ENCODE results near the gene REXO5.
"Not testable (repeated sequence)": the region's sequence is repeated elsewhere in the genome, so short reads cannot be mapped to it uniquely, and the experiment has no call there.

The REXO5 gene

DNA sequence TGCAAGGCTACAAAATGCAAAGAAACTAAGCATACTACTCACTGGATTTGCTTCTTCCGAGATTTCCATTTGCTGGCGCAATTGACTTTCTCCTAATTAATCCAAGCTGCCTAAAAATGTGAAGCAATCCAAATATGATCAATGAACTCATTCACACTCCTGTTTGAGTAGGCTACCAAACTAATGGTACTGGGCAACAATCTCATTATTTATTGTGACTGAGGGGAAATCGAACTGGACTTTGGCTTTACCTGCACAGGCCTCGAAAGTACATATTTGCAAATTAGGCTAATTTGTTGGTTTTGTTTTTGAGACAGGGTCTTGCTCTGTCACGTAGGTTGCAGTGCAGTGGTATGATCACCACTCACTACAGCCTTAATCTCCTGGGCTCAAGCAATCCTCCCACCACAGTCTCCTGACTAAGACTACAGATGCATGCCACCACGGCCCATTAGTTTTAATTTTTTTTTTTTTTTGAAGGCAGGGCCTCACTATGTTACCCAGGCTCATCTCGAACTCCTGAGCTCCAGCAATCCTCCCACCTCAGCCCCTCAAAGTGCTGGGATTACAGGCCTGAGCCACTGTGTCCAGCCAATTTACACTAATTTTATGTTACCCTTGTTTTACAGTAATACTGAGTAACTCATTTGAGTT is 2.6 kb upstream of the REXO5 start:
- DNase-seq, result no peak

DNA sequence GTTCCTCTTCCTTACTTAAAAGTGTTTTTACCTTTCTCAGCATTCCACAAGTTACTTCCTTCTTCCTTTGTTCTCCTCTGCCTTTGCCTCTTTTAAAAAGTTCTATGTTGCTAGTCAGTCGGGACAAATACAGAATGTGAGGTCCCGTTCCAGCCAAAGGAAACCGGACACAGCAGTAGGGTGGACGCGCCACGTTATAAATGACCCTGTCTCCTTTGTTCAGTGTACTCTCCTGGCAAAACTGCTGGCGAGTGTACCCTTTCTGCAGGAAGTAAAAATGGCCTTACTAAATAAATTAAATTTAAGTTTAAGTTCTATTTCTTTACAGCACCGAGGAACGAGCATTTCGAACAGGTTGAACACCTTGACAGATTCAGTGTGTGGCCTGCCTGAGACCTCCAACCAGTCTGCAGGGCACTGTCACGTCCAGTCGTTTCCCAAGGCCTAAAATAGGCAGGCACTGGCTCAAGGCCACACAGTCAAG is 601 bp upstream of the REXO5 start:
- DNase-seq, result not testable (repeated sequence)

DNA sequence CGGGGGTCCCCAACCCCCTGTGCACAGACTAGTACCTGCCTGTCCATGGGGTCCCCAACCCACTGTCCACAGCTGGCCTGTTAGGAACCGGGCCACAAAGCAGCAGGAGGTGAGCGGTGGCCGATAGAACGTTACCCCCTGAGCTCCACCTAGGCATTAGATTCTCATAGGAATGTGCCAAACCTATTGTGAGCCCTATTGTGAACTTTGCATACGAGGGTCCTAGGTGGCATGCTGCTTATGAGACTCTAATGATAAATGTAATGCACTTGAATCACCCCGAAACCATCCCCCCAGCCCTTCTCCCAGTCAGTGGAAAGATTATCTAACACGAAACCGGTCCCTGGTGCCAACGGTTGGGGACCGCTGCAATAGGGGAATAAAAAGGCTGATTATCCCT is 1.5 kb downstream of the REXO5 start:
- DNase-seq, result no peak

DNA sequence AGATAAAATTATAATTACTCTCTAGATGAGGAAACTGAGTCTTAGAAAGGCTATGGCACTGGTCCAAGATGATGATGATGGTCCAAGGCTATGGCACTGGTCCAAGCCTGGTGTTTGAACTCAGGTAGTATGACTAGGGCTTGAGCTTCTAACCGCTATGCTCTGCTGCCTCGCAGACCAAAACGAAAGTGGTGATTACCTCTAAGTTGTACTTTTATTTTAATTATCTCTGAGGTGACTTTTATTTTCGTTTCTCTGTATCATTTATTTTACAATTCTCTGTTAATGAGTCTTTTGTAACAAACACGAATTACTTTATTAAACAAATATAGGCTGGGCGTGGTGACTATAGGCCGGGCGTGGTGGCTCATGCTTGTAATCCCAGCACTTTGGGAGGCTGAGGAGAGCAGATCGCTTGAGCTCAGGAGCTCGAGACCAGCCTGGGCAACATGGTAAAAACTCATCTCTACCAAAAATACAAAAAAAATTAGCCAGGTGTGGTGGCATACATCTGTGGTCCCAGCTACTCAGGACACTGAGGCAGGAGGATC is 5.6 kb downstream of the REXO5 start:
- DNase-seq, result no peak

DNA sequence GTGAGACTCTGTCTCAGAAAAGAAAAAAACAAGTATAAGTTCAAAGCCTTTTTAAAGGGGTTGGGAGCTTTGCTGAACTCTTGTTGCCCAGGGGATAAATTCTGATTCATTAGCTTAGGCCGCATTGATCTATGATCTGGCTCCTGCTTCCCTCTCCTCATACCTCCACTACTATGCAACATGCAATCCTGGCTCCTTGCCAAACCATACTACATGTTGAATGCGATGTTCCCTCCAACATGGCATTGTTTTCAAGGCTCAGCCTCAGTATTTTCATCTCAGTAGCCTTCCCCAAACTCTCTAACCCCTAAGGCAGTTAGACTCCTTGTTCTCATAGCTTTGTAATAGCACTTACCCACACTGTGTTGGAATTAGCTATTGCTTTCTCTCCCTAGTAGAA is 6.2 kb downstream of the REXO5 start:
- no peak for DNase-seq

DNA sequence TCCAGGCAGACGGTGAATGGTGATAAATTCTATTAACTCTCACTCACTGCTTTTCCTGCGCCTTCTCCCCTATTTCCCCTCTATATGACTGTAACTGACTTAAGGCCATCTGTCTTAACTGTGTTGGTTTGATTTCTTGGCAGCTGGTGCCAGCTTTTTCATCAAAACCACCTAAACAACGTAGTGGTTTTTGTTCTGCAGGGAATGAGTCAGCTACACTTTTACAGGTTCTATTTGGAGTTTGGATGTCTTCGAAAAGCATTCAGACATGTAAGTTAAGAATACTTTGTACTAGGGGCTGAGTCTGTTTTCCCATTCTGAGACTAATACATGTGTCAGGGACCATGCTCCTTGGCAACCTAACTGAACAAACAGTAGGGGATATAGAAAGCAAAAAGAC is 8.5 kb downstream of the REXO5 start:
- no peak for DNase-seq

DNA sequence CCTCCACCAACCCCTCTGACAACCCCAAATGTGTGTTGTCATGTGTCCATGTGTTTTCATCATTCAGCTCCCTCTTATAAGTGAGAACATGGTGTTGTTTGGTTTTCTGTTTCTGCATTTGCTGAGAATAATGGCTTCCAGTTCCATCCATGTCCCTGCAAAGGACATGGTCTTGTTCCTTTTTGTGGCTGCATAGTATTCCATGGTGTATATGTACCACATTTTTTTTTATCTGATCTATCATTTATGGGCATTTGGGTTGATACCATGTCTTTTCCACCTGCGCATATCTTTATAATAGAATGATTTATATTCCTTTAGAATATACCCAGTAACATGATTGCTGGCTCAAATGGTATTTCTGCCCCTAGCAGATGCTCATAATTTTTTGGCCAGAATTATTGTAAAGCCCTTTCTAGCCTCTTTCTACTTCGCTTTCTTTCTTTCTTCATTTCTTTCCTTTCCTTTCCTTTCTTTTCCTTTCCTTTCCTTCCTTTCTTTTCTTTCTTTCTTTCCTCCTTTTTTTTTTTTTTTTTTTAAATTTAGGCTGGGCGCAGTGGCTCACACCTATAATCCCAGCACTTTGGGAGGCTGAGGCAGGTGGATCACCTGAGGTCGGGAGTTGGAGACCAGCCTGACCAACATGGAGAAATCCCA is 12.7 kb downstream of the REXO5 start:
- DNase-seq, result no peak

DNA sequence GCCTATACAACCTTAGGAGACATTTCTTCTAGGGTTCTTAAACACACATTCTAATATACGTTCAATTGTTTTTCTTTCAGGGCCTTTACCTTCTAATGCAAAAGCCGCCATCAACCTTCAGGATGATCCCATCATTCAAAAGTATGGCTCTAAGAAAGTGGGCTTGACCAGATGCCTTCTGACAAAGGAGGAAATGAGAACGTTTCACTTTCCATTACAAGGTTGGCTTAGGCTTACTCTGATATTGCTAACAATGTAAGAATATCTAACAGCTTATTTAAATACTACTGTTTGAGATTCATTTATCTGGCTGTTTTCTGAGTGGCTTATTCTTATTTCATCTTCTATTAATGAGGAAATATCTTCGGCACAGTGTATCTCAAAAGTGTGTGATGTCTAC is 15.4 kb downstream of the REXO5 start:
- no peak for DNase-seq

DNA sequence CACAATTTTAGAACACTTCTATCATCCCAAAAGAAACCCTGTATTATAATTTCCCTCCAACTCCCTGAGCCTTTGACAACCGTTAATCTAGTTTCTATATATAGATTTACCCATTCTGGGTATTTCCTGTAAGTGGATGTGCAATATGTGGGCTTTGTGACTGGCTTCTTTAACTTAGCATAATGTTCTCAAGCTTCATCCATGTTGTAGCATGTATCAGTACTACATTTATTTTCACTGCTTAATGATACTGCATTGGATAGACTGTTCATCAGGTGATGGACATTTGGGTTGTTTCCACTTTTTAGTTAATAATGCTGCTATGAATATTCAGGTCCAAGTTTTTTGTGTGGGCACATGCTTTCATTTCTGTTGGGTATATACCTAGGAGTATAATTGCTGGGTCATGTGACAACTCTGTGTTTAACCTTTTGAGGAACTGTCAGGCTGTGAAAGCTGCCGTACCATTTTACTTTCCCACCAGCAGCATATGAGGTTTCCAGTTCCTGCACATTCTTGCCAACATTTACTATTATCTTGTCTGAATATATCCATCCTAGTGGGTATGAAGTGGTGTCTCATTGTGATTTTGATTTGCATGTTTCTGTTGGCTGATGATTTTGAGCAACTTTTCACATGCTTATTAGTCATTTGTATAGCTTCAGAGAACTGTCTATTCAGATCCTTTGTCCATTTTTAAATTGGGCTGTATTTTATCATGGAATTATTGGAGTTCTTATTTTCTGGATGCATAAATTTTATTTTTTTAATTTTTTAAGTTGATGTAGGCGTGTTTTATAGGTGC is 16.4 kb downstream of the REXO5 start:
- peak; percentile 17 to 46 for DNase-seq

DNA sequence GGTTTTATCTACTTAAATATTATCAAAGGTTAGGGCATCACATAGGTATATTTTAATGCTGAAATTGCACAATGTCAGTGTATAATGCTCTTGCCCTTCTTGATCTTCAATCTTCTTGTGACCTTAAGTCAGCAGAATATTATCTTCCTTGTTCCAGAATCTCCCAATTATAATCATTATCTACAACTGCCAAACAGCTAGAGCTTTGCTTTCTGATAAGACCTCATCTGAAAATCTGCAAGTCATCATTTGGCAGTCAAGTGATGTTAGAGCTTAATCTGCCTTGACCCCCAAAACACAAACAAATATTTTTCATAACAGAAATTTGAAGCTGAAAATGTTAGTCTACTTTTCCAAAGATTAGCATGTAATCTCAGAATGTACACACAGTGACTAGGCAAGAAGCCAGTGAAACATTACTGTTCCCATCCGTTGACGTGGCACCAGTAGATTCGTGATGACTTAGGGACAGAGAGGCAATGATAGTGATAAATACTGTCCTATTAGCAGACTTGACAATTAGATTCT is 19.8 kb downstream of the REXO5 start:
- DNase-seq, result no peak

DNA sequence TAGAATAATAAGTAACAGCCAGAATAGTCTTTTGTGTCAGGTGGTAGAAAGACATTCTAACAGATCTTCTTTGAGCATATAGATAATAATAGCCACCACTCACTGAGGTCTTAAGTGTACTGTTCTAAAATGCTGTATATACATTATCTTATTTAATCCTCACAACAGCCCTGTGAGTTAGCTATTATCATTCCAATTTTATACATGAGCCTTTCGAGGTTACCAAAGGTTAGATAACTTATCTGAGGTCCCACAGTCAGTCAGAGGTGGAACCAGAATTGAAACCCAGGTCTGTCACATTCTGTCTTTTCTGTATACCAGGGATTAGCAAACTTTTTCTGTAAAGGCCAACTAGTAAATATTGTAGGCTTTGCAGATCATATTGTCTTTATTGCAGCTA is 23.2 kb downstream of the REXO5 start:
- no peak for DNase-seq

DNA sequence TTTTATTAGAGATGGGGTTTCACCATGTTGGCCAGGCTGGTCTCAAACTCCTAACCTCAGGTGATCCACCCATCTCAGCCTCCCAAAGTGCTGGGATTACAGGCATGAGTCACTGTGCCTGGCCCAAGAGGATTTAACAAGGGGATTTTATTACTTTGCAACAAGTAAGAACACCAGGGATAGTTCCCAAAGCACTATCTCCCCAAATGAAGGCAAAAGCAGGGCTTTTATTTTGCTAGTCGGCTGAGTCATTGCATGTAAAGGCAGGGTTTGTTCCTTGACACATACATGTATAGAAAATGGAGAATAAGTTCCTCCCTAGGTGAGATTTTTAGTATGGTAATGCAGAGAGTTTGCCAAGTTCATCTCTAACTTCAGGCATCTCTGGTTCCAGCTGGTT is 24.0 kb downstream of the REXO5 start:
- DNase-seq, result no peak

DNA sequence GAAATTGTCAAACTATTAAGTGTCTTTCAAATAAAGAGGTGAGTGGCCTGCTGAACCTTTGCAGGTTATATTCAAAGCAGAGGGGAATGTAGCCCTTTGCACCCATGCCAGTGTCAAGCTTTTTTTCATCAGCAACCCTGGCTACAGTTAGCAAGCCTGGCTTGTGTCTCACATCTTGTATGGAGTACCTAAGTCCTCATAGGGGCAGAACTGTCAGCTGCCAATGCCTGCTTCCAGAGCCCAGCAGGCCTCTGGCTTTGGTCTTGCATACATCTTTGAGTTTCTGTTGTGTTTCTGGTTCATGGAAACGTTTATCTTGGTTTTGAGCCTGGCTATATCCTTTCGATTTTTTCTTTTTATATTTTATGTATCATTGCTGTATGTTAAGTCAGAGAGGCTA is 26.8 kb downstream of the REXO5 start:
- no peak for DNase-seq

DNA sequence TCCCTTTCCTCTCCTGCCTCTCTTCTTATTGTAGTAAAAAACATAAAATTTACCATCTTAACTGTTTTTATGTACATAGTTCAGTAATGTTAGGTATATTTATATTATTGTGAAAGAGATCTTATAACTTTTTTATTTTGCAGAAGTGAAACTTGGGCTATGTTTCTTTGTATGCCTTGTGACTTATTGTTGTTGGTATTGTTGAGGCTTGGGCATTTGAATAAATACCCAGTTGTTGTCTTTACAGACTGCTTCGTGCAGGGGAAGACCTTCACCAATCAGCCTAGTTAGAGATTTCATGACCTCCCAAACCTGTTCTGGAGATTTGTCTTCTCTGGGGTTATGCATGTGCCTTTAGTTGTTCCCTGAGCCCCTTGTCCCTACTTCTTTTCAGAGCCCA is 31.9 kb downstream of the REXO5 start:
- DNase-seq, result no peak

DNA sequence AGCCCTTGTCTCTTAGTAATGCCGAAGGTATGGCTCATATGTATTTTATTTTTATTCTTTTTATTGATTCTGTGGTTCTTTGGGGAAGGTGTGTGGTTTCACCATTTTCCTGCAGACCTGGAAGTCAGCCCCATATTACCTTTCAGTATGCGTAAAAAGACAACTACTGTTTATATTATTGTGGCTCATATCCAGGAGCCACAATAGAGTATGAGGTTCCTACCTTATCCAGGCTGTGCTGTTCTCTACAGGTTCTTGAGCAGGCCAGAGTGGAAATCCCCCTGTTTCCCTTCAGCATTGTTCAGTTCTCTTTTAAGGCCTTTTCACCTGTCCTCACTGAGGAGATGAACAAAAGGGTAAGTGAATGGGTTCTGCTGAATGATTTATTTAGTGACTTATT is 33.2 kb downstream of the REXO5 start:
- no peak for DNase-seq

DNA sequence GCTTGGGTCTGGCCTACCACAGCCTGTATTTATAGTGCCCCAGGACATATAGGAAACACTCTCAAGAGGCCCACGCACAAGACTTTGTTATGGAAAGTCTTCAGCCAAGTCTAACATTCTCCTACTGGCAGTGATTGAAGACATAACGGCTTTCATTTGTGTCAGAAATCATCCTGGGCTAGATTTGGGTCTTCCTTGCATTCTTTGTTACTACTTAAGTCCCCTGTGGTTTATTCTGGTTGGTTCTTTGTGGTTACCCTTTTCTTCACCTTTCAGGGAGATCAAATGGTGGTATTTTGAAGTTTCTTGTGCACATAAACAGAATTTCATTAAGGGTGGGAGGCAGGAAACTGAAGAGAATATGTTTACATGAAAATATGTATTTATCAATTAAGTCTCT is 37.7 kb downstream of the REXO5 start:
- no peak for DNase-seq

DNA sequence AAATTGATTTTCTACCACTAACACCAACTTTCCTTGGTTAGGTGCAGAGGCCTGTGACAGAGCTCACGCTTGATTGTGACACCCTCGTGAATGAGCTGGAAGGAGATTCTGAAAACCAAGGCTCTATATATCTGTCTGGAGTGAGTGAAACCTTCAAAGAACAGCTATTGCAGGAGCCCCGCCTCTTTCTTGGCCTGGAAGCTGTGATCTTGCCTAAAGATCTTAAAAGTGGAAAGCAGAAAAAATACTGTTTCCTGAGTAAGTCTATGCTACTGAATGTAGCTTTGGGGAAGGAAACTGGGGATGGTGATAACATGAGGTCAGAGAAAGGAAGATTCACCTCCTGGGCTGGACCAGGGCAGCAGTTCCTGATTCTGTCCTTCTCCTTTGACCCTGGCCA is 38.3 kb downstream of the REXO5 start:
- peak; percentile 5 to 24 for DNase-seq

DNA sequence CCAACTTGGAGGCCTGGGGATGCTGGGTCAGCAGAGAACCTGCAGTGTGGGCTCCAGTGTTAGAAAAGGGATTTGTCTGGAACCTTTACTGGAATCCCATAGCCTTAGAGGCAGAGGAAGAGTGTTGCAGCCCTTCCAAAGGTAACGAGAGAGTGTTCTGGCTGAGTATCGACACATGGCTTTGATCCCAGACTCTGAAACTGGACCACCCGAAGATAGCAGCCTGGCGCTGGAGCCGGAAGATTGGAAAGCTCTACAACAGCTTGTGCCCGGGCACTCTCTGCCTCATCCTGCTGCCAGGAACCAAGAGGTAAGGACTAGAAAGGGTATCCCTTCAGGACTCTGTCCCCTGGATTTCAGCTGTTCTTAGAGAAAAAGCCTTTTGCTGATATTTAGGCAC is 39.7 kb downstream of the REXO5 start:
- DNase-seq, result no peak

DNA sequence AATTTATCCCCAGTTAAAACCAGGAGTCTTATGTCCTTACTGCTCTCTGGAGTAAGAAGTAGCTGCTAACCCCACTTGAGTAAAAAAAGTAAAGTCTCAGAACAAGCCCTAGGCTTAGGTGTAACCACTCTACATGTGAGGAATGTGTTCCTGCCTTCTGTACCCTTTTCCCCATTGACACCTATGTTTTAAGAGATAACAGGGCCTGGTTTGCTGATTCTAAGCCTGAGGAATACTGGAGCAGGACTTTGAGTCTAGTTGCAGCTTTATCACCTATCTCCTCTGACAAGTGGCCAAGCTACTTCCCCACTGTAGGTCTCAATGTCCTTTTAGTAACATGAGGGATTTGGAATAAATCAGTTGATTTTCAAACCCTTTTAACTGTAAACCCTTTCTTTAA is 40.2 kb downstream of the REXO5 start:
- DNase-seq, result no peak

DNA sequence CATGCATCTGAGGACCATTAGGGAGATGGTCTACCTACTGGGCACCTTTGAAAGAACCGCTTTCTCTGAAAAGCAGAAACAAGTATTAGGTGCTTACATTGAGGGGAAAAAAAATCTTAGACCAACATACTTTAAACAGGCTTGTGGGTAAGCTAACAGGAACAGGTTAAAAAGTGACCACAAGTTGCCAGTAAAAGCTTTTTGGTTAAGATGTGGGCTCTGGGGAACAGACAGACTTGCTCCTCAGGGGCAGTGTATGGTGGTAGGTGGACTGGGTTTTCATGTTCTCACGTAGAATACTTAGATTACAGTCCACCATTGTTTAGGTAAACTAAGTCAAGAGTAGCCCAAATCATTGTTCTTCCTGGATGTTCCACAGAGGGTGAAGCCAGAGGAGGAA is 41.2 kb downstream of the REXO5 start:
- no peak for DNase-seq

DNA sequence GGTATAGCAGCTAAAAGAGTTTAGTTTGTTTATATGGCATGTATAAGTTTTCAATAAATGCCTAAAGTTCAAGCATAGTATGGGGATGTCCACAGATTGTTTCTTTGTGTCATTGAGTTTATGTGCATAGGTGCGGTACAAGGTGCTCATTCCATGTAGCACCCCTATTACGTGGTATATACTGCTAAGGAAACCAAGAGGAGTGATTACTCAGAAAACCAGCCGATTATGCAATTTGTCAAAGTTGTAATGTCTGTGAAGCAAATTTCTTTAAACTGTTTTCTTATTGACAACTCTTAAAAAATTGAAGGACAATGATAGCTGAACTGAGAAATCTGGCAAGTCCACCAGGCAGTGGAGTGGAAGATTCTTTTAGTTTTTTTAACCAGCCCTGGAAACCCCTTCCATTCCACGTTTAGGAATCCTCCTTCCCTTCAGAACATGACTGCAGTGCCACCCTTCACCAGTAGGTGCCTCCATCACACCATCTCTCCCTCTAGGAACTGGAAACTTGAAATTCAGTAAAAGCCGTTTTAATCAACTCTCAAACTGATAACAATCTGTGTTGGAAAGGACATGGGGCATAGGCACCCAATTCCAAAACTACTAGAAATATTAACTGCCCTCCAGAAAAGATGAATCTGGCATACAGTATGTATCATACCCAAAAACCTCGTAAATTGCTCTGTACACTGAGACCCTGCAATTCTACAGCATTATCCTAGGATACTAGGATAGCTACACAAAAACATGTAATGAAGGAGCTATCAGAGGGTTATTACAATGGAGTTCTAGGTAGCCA is 43.5 kb downstream of the REXO5 start:
- DNase-seq, result peak; percentile 38 to 67

DNA sequence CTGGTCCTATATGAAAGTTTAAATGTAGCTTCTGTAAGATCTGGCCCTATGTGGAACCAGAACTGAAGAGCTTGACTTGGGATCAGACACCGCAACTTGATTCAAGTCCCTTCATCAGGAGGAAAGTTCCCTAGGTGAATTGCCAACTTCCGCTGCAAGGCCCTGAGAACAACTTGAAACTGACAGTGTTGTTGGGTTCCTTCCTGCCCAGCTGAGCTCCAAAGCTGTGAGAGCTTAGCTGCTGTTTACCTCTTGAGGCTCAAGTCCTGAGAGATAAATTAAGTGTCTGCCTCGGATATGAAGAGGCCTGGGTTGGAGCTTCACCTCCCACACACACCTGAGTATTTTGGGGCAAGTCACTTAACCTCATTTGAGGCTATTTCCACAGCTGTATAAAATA is 44.7 kb downstream of the REXO5 start:
- no peak for DNase-seq

DNA sequence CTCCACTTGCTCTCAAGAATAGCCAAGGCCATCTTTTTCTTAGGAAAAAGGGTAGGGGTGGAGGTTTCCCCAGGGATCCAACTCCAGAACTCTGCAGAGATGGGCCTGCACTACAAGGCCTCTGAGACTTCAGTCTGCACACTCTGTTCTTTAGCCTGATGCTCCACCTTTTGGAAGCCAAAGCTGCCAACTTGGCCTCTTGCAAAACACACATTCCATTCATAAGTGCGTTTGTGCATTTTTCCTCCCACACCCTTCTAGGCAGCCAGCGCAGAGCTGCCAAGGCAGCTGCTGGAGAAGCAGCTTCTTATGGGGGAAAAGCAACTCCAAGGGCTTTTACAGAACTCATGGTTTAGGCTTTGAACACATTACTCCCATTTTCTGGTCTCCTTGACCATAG is 45.3 kb downstream of the REXO5 start:
- DNase-seq, result no peak
